ENCODE measurements around the gene CD68.

DNA sequence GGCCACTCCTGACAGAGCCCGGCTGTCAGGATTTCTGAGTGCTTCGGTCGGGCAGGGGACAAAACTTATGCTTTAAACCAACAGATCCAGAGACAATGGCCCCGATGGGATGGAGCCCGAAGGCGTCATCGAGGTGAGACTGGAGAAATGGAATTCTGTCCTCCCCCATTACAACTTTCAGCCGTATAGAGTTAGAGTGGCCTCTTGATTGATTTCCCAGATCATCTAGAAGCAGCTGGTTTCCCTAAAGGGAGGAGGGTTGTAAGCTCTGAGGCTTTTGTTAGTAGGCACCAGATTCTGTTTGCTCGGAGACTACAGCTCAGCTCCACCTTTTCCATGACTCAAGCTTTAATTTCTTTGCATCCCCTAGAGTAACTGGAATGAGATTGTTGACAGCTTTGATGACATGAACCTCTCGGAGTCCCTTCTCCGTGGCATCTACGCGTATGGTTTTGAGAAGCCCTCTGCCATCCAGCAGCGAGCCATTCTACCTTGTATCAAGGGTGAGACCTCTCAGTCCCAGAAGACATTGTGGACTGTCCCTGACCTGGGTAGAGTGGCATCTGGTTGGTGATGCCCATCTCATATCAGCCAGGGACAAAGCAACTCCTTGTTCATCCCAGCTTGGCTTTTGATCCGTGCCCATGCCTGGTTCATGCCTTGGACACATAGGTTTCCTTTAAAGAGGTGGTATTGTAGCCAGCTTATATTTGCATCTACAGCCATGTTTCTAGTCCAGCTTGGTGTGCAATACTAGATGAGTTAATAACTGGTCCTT, 5.1 kb upstream of the CD68 start:
- TF ChIP-seq CTCF (IDR thresholded peaks at IDR 0.05) (no peak), POLR2A (IDR thresholded peaks at IDR 0.05) (no peak)
